Measurements from ENCODE around the gene RXRA.

RXRA gene

GRCh38 chr9:134325813-134326723 lies at the start of gene RXRA:
RXRA (plus strand) TSS chr9:134326455; CDS start chr9:134326632, 177 bp downstream.
- DNase-seq (ENCODE audit: low spot score), result peak; percentile 95

- no peak for DNase-seq (ENCODE audit: low spot score)
Observed at GRCh38 chr9:134278286-134278685, 48.0 kb upstream of the RXRA start.

- no peak for DNase-seq (ENCODE audit: low spot score)
Observed at GRCh38 chr9:134278974-134279640, 47.1 kb upstream of the RXRA start.

- DNase-seq (ENCODE audit: low spot score), result no peak
Observed at GRCh38 chr9:134282138-134282650, 44.1 kb upstream of the RXRA start.

GRCh38 chr9:134283111-134283515 lies 43.1 kb upstream of the RXRA start:
- peak; percentile 69 for DNase-seq (ENCODE audit: low spot score)

GRCh38 chr9:134283692-134284265 lies 42.5 kb upstream of the RXRA start:
- no peak for DNase-seq (ENCODE audit: low spot score)

GRCh38 chr9:134284273-134284672 lies 42.0 kb upstream of the RXRA start:
- no peak for DNase-seq (ENCODE audit: low spot score)

GRCh38 chr9:134284741-134285140 lies 41.5 kb upstream of the RXRA start:
- DNase-seq (ENCODE audit: low spot score), result no peak

- no peak for DNase-seq (ENCODE audit: low spot score)
Observed at GRCh38 chr9:134285215-134285845, 40.9 kb upstream of the RXRA start.

GRCh38 chr9:134286471-134287245 lies 39.6 kb upstream of the RXRA start:
- DNase-seq (ENCODE audit: low spot score), result peak; percentile 20

GRCh38 chr9:134287591-134288491 lies 38.4 kb upstream of the RXRA start:
- DNase-seq (ENCODE audit: low spot score), result no peak

- DNase-seq (ENCODE audit: low spot score), result no peak
Observed at GRCh38 chr9:134288746-134289145, 37.5 kb upstream of the RXRA start.

GRCh38 chr9:134289241-134289875 lies 36.9 kb upstream of the RXRA start:
- DNase-seq (ENCODE audit: low spot score), result no peak

GRCh38 chr9:134290603-134291451 lies 35.4 kb upstream of the RXRA start:
- DNase-seq (ENCODE audit: low spot score), result no peak

- no peak for DNase-seq (ENCODE audit: low spot score)
Observed at GRCh38 chr9:134291452-134291881, 34.8 kb upstream of the RXRA start.

GRCh38 chr9:134291961-134292871 lies 34.0 kb upstream of the RXRA start:
- no peak for DNase-seq (ENCODE audit: low spot score)

- DNase-seq (ENCODE audit: low spot score), result no peak
Observed at GRCh38 chr9:134293031-134293521, 33.2 kb upstream of the RXRA start.

Data from AG08395 (cell line).